MM.1S (cell line): ENCODE data around the gene MOAP1.

Experiments
- DNase-seq: peaks from one replicate; pipeline ENCODE4 v3.0.0-alpha.2; 2015
- H2AFZ ChIP-seq: fragments of 300-600 bp; sonication (generic); 2 replicates; pipeline ENCODE4 v1.6.0; 2016; ENCODE audit warnings: antibody characterized with exemption, low read length
- H3F3A ChIP-seq: fragments of 300-600 bp; sonication (generic); 2 replicates; pipeline ENCODE4 v1.6.1; 2016; ENCODE audit warnings: mild to moderate bottlenecking, antibody characterized with exemption, low read length, moderate library complexity, mixed read lengths; ENCODE audit not compliant: insufficient read depth
- H3K27ac ChIP-seq: fragments of 300-600 bp; sonication (generic); 2 replicates; pipeline ENCODE4 v1.5.1; 2016; ENCODE audit warnings: mild to moderate bottlenecking, low read length
- H3K27me3 ChIP-seq: fragments of 300-600 bp; sonication (generic); replicated peaks from 2 replicates; pipeline ENCODE4 v1.6.0; 2016; ENCODE audit warnings: low read length; ENCODE audit not compliant: insufficient read depth
- H3K36me3 ChIP-seq: fragments of 300-600 bp; sonication (generic); replicated peaks from 2 replicates; pipeline ENCODE4 v1.6.1; 2016; ENCODE audit warnings: mild to moderate bottlenecking, low read length, mixed read lengths; ENCODE audit not compliant: insufficient read depth
- H3K4me1 ChIP-seq: fragments of 300-600 bp; sonication (generic); 2 replicates; pipeline ENCODE4 v1.6.1; 2016; ENCODE audit warnings: low read length, mixed read lengths
- H3K4me2 ChIP-seq: fragments of 300-600 bp; sonication (generic); 2 replicates; pipeline ENCODE4 v1.6.0; 2016; ENCODE audit warnings: low read depth, low read length
- H3K4me3 ChIP-seq: fragments of 300-600 bp; sonication (generic); 2 replicates; pipeline ENCODE4 v1.5.1; 2016; ENCODE audit warnings: low read length, mixed read lengths
- H3K79me2 ChIP-seq: fragments of 300-600 bp; sonication (generic); 2 replicates; pipeline ENCODE4 v1.6.1; 2016; ENCODE audit warnings: mixed run types, low read length, mixed read lengths
- H3K9ac ChIP-seq: fragments of 300-600 bp; sonication (generic); 2 replicates; pipeline ENCODE4 v1.6.1; 2016; ENCODE audit warnings: low read length, mixed read lengths
- H3K9me2 ChIP-seq: fragments of 300-600 bp; sonication (generic); replicated peaks from 2 replicates; pipeline ENCODE4 v1.6.1; 2016; ENCODE audit warnings: mild to moderate bottlenecking, low read length, mixed read lengths; ENCODE audit not compliant: insufficient read depth
- H3K9me3 ChIP-seq: fragments of 300-600 bp; sonication (generic); replicated peaks from 2 replicates; pipeline ENCODE4 v1.6.1; 2016; ENCODE audit warnings: mild to moderate bottlenecking, low read length, mixed read lengths; ENCODE audit not compliant: insufficient read depth
- H4K20me1 ChIP-seq: fragments of 300-600 bp; sonication (generic); 2 replicates; pipeline ENCODE4 v1.6.1; 2016; ENCODE audit warnings: mild to moderate bottlenecking, low read length, moderate library complexity, mixed read lengths; ENCODE audit not compliant: insufficient read depth
- CTCF ChIP-seq: fragments of 300-600 bp; sonication (generic); IDR thresholded peaks from 2 replicates; pipeline ENCODE4 v1.5.1; 2016; ENCODE audit warnings: antibody characterized with exemption, low read length, mixed read lengths
- EZH2 ChIP-seq: fragments of 300-600 bp; sonication (generic); optimal IDR thresholded peaks from 2 replicates; pipeline ENCODE3; 2017; ENCODE audit warnings: low read depth, mild to moderate bottlenecking, antibody characterized with exemption, low read length, mixed read lengths
- EZH2phosphoT487 ChIP-seq: fragments of 300-600 bp; sonication (generic); IDR thresholded peaks from 2 replicates; pipeline ENCODE4 v1.6.1; 2018; ENCODE audit warnings: antibody characterized with exemption, low read length

The MOAP1 gene

GRCh38 chr14:93231129-93231979, 46.7 kb upstream of the MOAP1 start:
- Histone ChIP-seq H4K20me1 (no peaks in the 10 kb centered on the region), H3K27ac (no peak overlapping the region), H3K4me1 (no peaks in the 10 kb centered on the region), H3K36me3 (no peaks in the 10 kb centered on the region), H2AFZ (no peak overlapping the region), H3K9me2 (no peaks in the 10 kb centered on the region), H3K4me3 (no peak overlapping the region), H3K27me3 (no peaks in the 10 kb centered on the region), H3K9me3 (no peaks in the 10 kb centered on the region), H3K4me2 (no peak overlapping the region), H3K79me2 (no peaks in the 10 kb centered on the region), H3K9ac (no peak overlapping the region), H3F3A (no peaks in the 10 kb centered on the region)
- DNase-seq: no peak
- no peak for TF ChIP-seq EZH2

- no peak for DNase-seq
- Histone ChIP-seq H3K79me2 (no peaks in the 10 kb centered on the region), H3K9me3 (no peaks in the 10 kb centered on the region), H2AFZ (no peak overlapping the region), H3K4me2 (no peak overlapping the region), H3K9me2 (no peaks in the 10 kb centered on the region), H3K27ac (no peak overlapping the region), H3K36me3 (no peaks in the 10 kb centered on the region), H3K4me3 (no peak overlapping the region), H3K9ac (no peak overlapping the region), H3K27me3 (no peaks in the 10 kb centered on the region), H4K20me1 (no peaks in the 10 kb centered on the region), H3F3A (no peaks in the 10 kb centered on the region), H3K4me1 (no peaks in the 10 kb centered on the region)
- TF ChIP-seq EZH2phosphoT487: no peak
- no peak for TF ChIP-seq EZH2
- no peak for TF ChIP-seq CTCF
Measured at GRCh38 chr14:93230539-93230938, 45.8 kb upstream of the MOAP1 start.

- Histone ChIP-seq H2AFZ (no peak overlapping the region), H3K9ac (no peak overlapping the region), H3K27ac (no peak overlapping the region), H3K79me2 (no peaks in the 10 kb centered on the region), H3F3A (no peaks in the 10 kb centered on the region), H3K4me2 (no peak overlapping the region), H3K4me3 (no peak overlapping the region), H3K27me3 (no peaks in the 10 kb centered on the region), H3K9me2 (no peaks in the 10 kb centered on the region), H4K20me1 (no peaks in the 10 kb centered on the region), H3K4me1 (no peaks in the 10 kb centered on the region), H3K9me3 (no peaks in the 10 kb centered on the region), H3K36me3 (no peaks in the 10 kb centered on the region)
- TF ChIP-seq EZH2 (no peak), EZH2phosphoT487 (no peak), CTCF (no peak)
- no peak for DNase-seq
Measured at GRCh38 chr14:93228550-93228949, 43.9 kb upstream of the MOAP1 start.

GRCh38 chr14:93223565-93223964, 38.9 kb upstream of the MOAP1 start:
- Histone ChIP-seq H4K20me1 (no peaks in the 10 kb centered on the region), H3K79me2 (no peaks in the 10 kb centered on the region), H3K4me2 (no peak overlapping the region), H3K9ac (no peak overlapping the region), H3K36me3 (no peaks in the 10 kb centered on the region), H2AFZ (no peak overlapping the region), H3K27me3 (no peaks in the 10 kb centered on the region), H3K9me3 (no peaks in the 10 kb centered on the region), H3K4me1 (no peaks in the 10 kb centered on the region), H3K9me2 (no peaks in the 10 kb centered on the region), H3F3A (no peaks in the 10 kb centered on the region), H3K27ac (no peak overlapping the region), H3K4me3 (no peak overlapping the region)
- DNase-seq: no peak
- no peak for TF ChIP-seq EZH2phosphoT487
- TF ChIP-seq CTCF: no peak
- TF ChIP-seq EZH2: no peak
